ENCODE results near the gene CTTNBP2. TPM values are rescaled to one million over a fixed set of nuclear protein-coding genes. Genes with fewer than 3 reads are reported as not detected.

CTTNBP2 gene
- total and polyA plus RNA-seq, 2 donors (not counting 1 experiment from before 2014, with no cell fraction given): 0.04 to 0.27 TPM

DNA sequence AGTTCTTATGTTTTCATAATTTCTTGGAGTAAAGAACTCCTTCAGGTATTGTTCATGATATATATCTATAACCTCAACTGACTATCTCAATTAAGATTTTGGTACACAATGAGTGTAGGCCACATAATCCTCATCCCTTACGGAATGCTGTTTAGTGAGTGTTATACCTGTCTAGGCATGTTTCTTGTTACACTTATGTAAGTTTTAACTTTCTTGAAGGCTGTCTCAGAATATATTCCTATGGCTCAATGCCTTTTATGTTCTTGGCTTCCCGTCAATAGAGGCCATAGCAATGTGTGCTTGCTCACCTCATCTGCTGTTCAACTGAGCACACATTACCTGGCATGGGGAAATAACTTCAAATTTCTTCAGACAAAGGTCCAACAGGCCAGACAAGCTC lies 185.1 kb downstream of the CTTNBP2 start:
- no peaks in the 10 kb centered on the region for H3K9me3 Mint-ChIP-seq (ENCODE audit: insufficient read depth)
- no peaks in the 10 kb centered on the region for H3K79me2 ChIP-seq (ENCODE audit: control insufficient read depth, insufficient read depth, low read length)
- ATAC-seq (ENCODE audit: low read depth) (no peak), DNase-seq (no peak)
- H3K4me2 ChIP-seq (replicated peaks; ENCODE audit: low read depth, low read length, poor library complexity, severe bottlenecking): no peak overlapping the region
- H3K4me1 Mint-ChIP-seq: no peaks in the 10 kb centered on the region
- H3K36me3 ChIP-seq (replicated peaks in 1 of 2; ENCODE audit: control extremely low read depth in 1 of 2, control insufficient read depth in 1 of 2, extremely low read depth in 1 of 2, insufficient read depth in 2 of 2, low read length in 1 of 2): no peaks in the 10 kb centered on the region
- no peaks in the 10 kb centered on the region for H4K20me1 ChIP-seq (ENCODE audit: control insufficient read depth, insufficient read depth, low read length, poor library complexity, severe bottlenecking)
- WGBS (ENCODE audit: insufficient coverage): 92% methylated on average over 1 of the region's 2 CpGs
- TF ChIP-seq CTCF (IDR thresholded peaks at IDR 0.05): no peak
- no peak for TF ChIP-seq EZH2 (IDR thresholded peaks at IDR 0.05; ENCODE audit: borderline replicate concordance, insufficient read depth, low read depth, low read length, poor library complexity, severe bottlenecking)
- POLR2A ChIA-PET: no interaction called here
- H3K9me3 ChIP-seq (ENCODE audit: control extremely low read depth in 1 of 3, control insufficient read depth in 2 of 3, insufficient read depth in 1 of 3, low read length in 2 of 3): no peaks in the 10 kb centered on the region
- CTCF ChIA-PET: no interaction called here
- no peak overlapping the region for H3K4me3 ChIP-seq (ENCODE audit: control extremely low read depth in 1 of 5, extremely low read depth in 1 of 5, insufficient read depth in 1 of 5, low read depth in 2 of 5, low read length in 4 of 5)
- H3K27ac Mint-ChIP-seq: no peak overlapping the region
- H3K4me1 ChIP-seq (ENCODE audit: control insufficient read depth in 2 of 2, insufficient read depth in 2 of 2, low read length in 2 of 2): no peaks in the 10 kb centered on the region
- no peak overlapping the region for H3K4me3 Mint-ChIP-seq
- no peak overlapping the region for H3K9ac ChIP-seq (ENCODE audit: low read length)
- H3K27me3 ChIP-seq (replicated peaks in 1 of 4; ENCODE audit: control extremely low read depth in 1 of 4, control insufficient read depth in 3 of 4, insufficient read depth in 4 of 4, low read length in 3 of 4): no peaks in the 10 kb centered on the region
- no peaks in the 10 kb centered on the region for H3K27me3 Mint-ChIP-seq
- no peak overlapping the region for H3K27ac ChIP-seq (ENCODE audit: low read length in 2 of 2)
- H2AFZ ChIP-seq (ENCODE audit: insufficient read depth, low read depth, low read length, poor library complexity, severe bottlenecking): no peak overlapping the region
- intact Hi-C loops (cut with micrococcal nuclease): no loop called here

DNA sequence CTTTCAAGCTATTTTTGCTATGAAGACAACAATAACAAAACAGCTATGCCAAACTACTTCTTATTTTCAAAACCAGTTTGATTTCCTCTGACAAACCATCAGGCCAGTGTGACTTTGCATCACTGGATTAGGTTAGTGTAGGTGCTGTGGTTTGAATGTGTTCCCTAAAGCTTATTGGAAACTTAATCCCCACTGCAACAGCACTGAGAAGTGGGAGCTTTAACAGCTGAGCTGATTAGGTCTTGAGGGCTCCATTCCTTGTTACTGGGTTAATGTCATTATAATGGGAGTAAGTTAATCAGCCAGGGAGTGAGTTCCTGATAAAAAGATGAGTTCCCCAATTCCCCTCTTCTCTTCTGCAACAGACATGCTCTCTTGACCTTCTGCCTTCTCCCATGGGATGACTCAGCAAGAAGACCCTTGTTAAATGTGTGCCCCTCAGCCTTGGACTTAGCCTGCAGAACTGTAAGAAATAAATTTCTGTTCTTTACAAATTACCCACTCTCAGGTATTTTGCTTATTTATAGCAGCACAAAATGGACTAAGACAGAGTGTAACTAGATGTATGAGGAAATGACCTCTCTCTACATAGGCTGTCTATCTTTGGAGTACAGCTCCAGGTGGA lies 186.8 kb downstream of the CTTNBP2 start:
- no peaks in the 10 kb centered on the region for H3K4me1 ChIP-seq (ENCODE audit: control insufficient read depth in 2 of 2, insufficient read depth in 2 of 2, low read length in 2 of 2)
- H3K27ac Mint-ChIP-seq: no peak overlapping the region
- ChIA-PET CTCF (interaction anchor here (0.6 kb wide), 1 partner anchor 118 kb away, joined by 3 read pairs; no protein-coding TSS in a partner anchor), POLR2A (no interaction called here)
- H3K9ac ChIP-seq (ENCODE audit: low read length): no peak overlapping the region
- no peaks in the 10 kb centered on the region for H4K20me1 ChIP-seq (ENCODE audit: control insufficient read depth, insufficient read depth, low read length, poor library complexity, severe bottlenecking)
- H3K36me3 ChIP-seq (replicated peaks in 1 of 2; ENCODE audit: control extremely low read depth in 1 of 2, control insufficient read depth in 1 of 2, extremely low read depth in 1 of 2, insufficient read depth in 2 of 2, low read length in 1 of 2): no peaks in the 10 kb centered on the region
- H3K9me3 Mint-ChIP-seq (ENCODE audit: insufficient read depth): no peaks in the 10 kb centered on the region
- no peaks in the 10 kb centered on the region for H3K79me2 ChIP-seq (ENCODE audit: control insufficient read depth, insufficient read depth, low read length)
- no peaks in the 10 kb centered on the region for H3K27me3 ChIP-seq (replicated peaks in 1 of 4; ENCODE audit: control extremely low read depth in 1 of 4, control insufficient read depth in 3 of 4, insufficient read depth in 4 of 4, low read length in 3 of 4)
- ATAC-seq (ENCODE audit: low read depth) (no peak), DNase-seq (no peak)
- no peaks in the 10 kb centered on the region for H3K27me3 Mint-ChIP-seq
- TF ChIP-seq EZH2 (IDR thresholded peaks at IDR 0.05; ENCODE audit: borderline replicate concordance, insufficient read depth, low read depth, low read length, poor library complexity, severe bottlenecking) (no peak), CTCF (IDR thresholded peaks at IDR 0.05) (no peak)
- no peaks in the 10 kb centered on the region for H3K9me3 ChIP-seq (ENCODE audit: control extremely low read depth in 1 of 3, control insufficient read depth in 2 of 3, insufficient read depth in 1 of 3, low read length in 2 of 3)
- no peak overlapping the region for H3K4me2 ChIP-seq (replicated peaks; ENCODE audit: low read depth, low read length, poor library complexity, severe bottlenecking)
- H3K27ac ChIP-seq (ENCODE audit: low read length in 2 of 2): no peak overlapping the region
- H3K4me3 ChIP-seq (ENCODE audit: control extremely low read depth in 1 of 5, extremely low read depth in 1 of 5, insufficient read depth in 1 of 5, low read depth in 2 of 5, low read length in 4 of 5): no peak overlapping the region
- no peak overlapping the region for H3K4me3 Mint-ChIP-seq
- no peaks in the 10 kb centered on the region for H3K4me1 Mint-ChIP-seq
- no peak overlapping the region for H2AFZ ChIP-seq (ENCODE audit: insufficient read depth, low read depth, low read length, poor library complexity, severe bottlenecking)
- intact Hi-C loops (cut with micrococcal nuclease): no loop called here
